Endothelial cell of umbilical vein (primary cell): ENCODE results near the gene SIAH2. TPM values are rescaled to one million over a fixed set of nuclear protein-coding genes. Genes with fewer than 3 reads are reported as not detected.

ENCODE experiments used
- BruUV-seq: library from RNA; stranded (reverse); fragments of 400-500 nt; replicated peaks from 2 replicates; lab custom pipeline; 2021; lab: Mats Ljungman, UMichigan
- CTCF ChIA-PET: fragments of 300-600, 350-600 bp; sonication (Branson Sonifier 250); formaldehyde crosslinking; loops from one replicate; lab custom pipeline; 2021; ENCODE audit warnings: antibody characterized with exemption, inconsistent platforms; lab: Charles Lee
- POLR2A ChIA-PET: fragments of 300-600, 350-600 bp; sonication (Branson Sonifier 250); formaldehyde crosslinking; loops from one replicate; lab custom pipeline; 2021; ENCODE audit warnings: antibody characterized with exemption, inconsistent platforms; lab: Charles Lee
- DNase-seq: peaks from one replicate; pipeline ENCODE4 v3.0.0-alpha.2; 2011; ENCODE audit warnings: low read depth, low spot score
- FAIRE-seq: peaks from 2 replicates; lab custom pipeline; 2011; peaks lifted over from hg19 to GRCh38; lab: Jason Lieb, UNC
- H2AFZ ChIP-seq: 2 replicates; pipeline ENCODE4 v1.6.0; 2012; ENCODE audit warnings: low read depth, low read length, control low read depth, inconsistent platforms
- H3K27ac ChIP-seq: 2 replicates; pipeline ENCODE4 v1.5.1; 2011; ENCODE audit warnings: low read depth, mild to moderate bottlenecking, control low read depth, low read length, moderate library complexity; ENCODE audit not compliant: insufficient read depth
- H3K27me3 ChIP-seq, 2 experiments: 2 replicates each; pipeline versions ENCODE4 v1.6.0 to v1.6.1; 2011; ENCODE audit warnings: low read length in 2 of 2, mixed read lengths in 1 of 2; ENCODE audit not compliant: control insufficient read depth in 2 of 2, insufficient read depth in 2 of 2
- H3K36me3 ChIP-seq, 2 experiments: 2 replicates in 1 of 2; 3 replicates in 1 of 2; pipeline ENCODE4 v1.5.1; 2011; ENCODE audit warnings: low read length in 2 of 2, mild to moderate bottlenecking in 1 of 2, moderate library complexity in 1 of 2; ENCODE audit not compliant: control insufficient read depth in 2 of 2, insufficient read depth in 2 of 2; ENCODE audit errors: extremely low read depth in 1 of 2
- H3K4me1 ChIP-seq: 3 replicates; pipeline ENCODE4 v1.5.1; 2011; ENCODE audit warnings: mild to moderate bottlenecking, low read length; ENCODE audit not compliant: control insufficient read depth, insufficient read depth; ENCODE audit errors: extremely low read depth
- H3K4me2 ChIP-seq: 2 replicates; pipeline ENCODE4 v1.6.1; 2011; ENCODE audit warnings: low read length, control low read depth, mixed read lengths; ENCODE audit not compliant: insufficient read depth
- H3K4me3 ChIP-seq, 3 experiments: fragments of 200-600 bp in 1 of 3; sonication (generic), shearing (Covaris generic) in 1 of 3; replicated peaks in 1 of 3; 2 replicates each; pipeline ENCODE4 v1.5.1; 2011 to 2016; ENCODE audit warnings: control low read depth in 3 of 3, low read length in 3 of 3, mild to moderate bottlenecking in 2 of 3, inconsistent platforms in 1 of 3, low read depth in 1 of 3, moderate library complexity in 1 of 3; ENCODE audit not compliant: insufficient read depth in 1 of 3
- H3K79me2 ChIP-seq: 2 replicates; pipeline ENCODE4 v1.6.0; 2012; ENCODE audit warnings: low read length, inconsistent platforms; ENCODE audit not compliant: control insufficient read depth, insufficient read depth
- H3K9ac ChIP-seq: replicated peaks from 2 replicates; pipeline ENCODE3; 2011; ENCODE audit warnings: low read length, control low read depth; ENCODE audit not compliant: insufficient read depth; ENCODE audit errors: extremely low read depth
- H3K9me1 ChIP-seq: replicated peaks from 3 replicates; pipeline ENCODE4 v1.6.0; 2011; ENCODE audit warnings: mild to moderate bottlenecking, low read length; ENCODE audit not compliant: control insufficient read depth, insufficient read depth; ENCODE audit errors: extremely low read depth
- H3K9me3 ChIP-seq: replicated peaks from 2 replicates; pipeline ENCODE4 v1.5.1; 2012; ENCODE audit warnings: low read length, inconsistent platforms; ENCODE audit not compliant: control insufficient read depth, insufficient read depth
- H4K20me1 ChIP-seq: replicated peaks from 2 replicates; pipeline ENCODE3; 2011; ENCODE audit warnings: mild to moderate bottlenecking, low read length; ENCODE audit not compliant: control insufficient read depth, insufficient read depth; ENCODE audit errors: extremely low read depth
- CTCF ChIP-seq, 2 donors: IDR thresholded peaks; 1 replicate in 1 of 2; 2 replicates in 1 of 2; pipeline ENCODE4 v1.5.1; 2011; ENCODE audit warnings: low read length in 2 of 2, mild to moderate bottlenecking in 2 of 2, moderate library complexity in 2 of 2, control low read depth in 1 of 2, inconsistent platforms in 1 of 2, low read depth in 1 of 2; ENCODE audit not compliant: insufficient read depth in 1 of 2; ENCODE audit errors: extremely low read depth in 1 of 2
- EZH2 ChIP-seq: IDR thresholded peaks from 2 replicates; pipeline ENCODE4 v1.6.1; 2012; ENCODE audit warnings: borderline replicate concordance, low read depth, mild to moderate bottlenecking, moderate library complexity, low read length, inconsistent platforms; ENCODE audit not compliant: severe bottlenecking
- FOS ChIP-seq: IDR thresholded peaks from 2 replicates; pipeline ENCODE4 v1.6.1; 2011; ENCODE audit warnings: mild to moderate bottlenecking, low read length, moderate library complexity, borderline replicate concordance; ENCODE audit not compliant: insufficient read depth
- GATA2 ChIP-seq: IDR thresholded peaks from 2 replicates; pipeline ENCODE4 v1.7.0; 2011; ENCODE audit warnings: low read depth, mild to moderate bottlenecking, moderate library complexity, mixed read lengths, low read length; ENCODE audit not compliant: insufficient read length, insufficient read depth
- JUN ChIP-seq: IDR thresholded peaks from 2 replicates; pipeline ENCODE4 v1.6.1; 2011; ENCODE audit warnings: borderline replicate concordance, low read depth; ENCODE audit not compliant: insufficient read length, insufficient read depth
- MAX ChIP-seq: IDR thresholded peaks from 2 replicates; pipeline ENCODE4 v1.6.1; 2011; ENCODE audit not compliant: insufficient read depth, insufficient read length
- MYC ChIP-seq: IDR thresholded peaks from one replicate; pipeline ENCODE4 v1.6.1; 2011; ENCODE audit warnings: mild to moderate bottlenecking, low read depth, low read length
- POLR2A ChIP-seq: IDR thresholded peaks from 2 replicates; pipeline ENCODE4 v1.6.1; 2012; ENCODE audit warnings: low read depth, mild to moderate bottlenecking, control low read depth, low read length
- POLR2AphosphoS5 ChIP-seq: IDR thresholded peaks from 2 replicates; pipeline ENCODE4 v1.6.1; 2012; ENCODE audit warnings: low read depth, mild to moderate bottlenecking, control low read depth, low read length, moderate library complexity; ENCODE audit not compliant: insufficient read depth
- dilution Hi-C: fragments of 300-500 bp; cut with MboI; formaldehyde crosslinking; loops from one replicate; pipeline ENCODE4 v1.15.0; 2019; ENCODE audit warnings: low sequenced_read_pairs; ENCODE audit not compliant: extremely low pct_ligation_motif_present
- intact Hi-C: fragments of 100-400 bp; cut with micrococcal nuclease; formaldehyde crosslinking; loops from one replicate; pipeline ENCODE4 v1.10.0; 2022
- polyA plus RNA-seq, 4 experiments: library from polyadenylated mRNA; depleted of rRNA in 3 of 4; stranded (reverse) in 3 of 4; unstranded in 1 of 4; fragments of >200 nt; gene quantifications; 2 replicates each; pipeline versions ENCODE4 v1.2.1 to v1.2.3, GENCODE V29; 2011 to 2012; ENCODE audit warnings: missing spikeins in 1 of 4
- total RNA-seq: library from RNA; stranded (reverse); gene quantifications from 2 replicates; pipeline ENCODE4 v1.2.3, GENCODE V29; 2021

Gene SIAH2
- total and polyA plus RNA-seq, 2 donors (not counting 3 experiments of a cell fraction or from before 2014, with no cell fraction given): 16.7 to 25.1 TPM

- TF ChIP-seq MAX: no peak
- no peak for TF ChIP-seq GATA2
- no peak for TF ChIP-seq FOS
- no peak for TF ChIP-seq CTCF (IDR thresholded peaks at IDR 0.05; ENCODE audit: extremely low read depth in 1 of 2, insufficient read depth in 1 of 2, low read depth in 1 of 2, low read length in 2 of 2)
- TF ChIP-seq JUN: no peak
- DNase-seq: no peak
- Histone ChIP-seq H3K4me2 (no peak overlapping the region), H3K4me3 (no peak overlapping the region), H3K9ac (no peak overlapping the region), H3K36me3 (no peaks in the 10 kb centered on the region), H3K9me3 (no peaks in the 10 kb centered on the region), H2AFZ (no peak overlapping the region), H4K20me1 (no peaks in the 10 kb centered on the region), H3K9me1 (no peaks in the 10 kb centered on the region), H3K4me1 (no peaks in the 10 kb centered on the region), H3K79me2 (peaks cover 78% of the 10 kb centered on the region), H3K27me3 (no peaks in the 10 kb centered on the region), H3K27ac (no peak overlapping the region)
- intact Hi-C loops: no loop called here
- ChIA-PET POLR2A (no interaction called here), CTCF (no interaction called here)
- dilution Hi-C loops: no loop called here
- BruUV-seq: no TSS peak
- FAIRE-seq: no peak
Measured at GRCh38 chr3:150754896-150755295, 8.1 kb downstream of the SIAH2 start.

- ChIA-PET CTCF (interaction anchor here (1.9 kb wide), 1 partner anchor 12 kb away, joined by 4 read pairs; no protein-coding TSS in a partner anchor), POLR2A (no interaction called here)
- H3K9me1 ChIP-seq: no peaks in the 10 kb centered on the region
- H2AFZ ChIP-seq: no peak overlapping the region
- no peaks in the 10 kb centered on the region for H3K4me1 ChIP-seq
- H3K4me3 ChIP-seq: no peak overlapping the region
- H3K79me2 ChIP-seq: peaks cover 80% of the 10 kb centered on the region
- FAIRE-seq: no peak
- H3K36me3 ChIP-seq: no peaks in the 10 kb centered on the region
- intact Hi-C loops: no loop called here
- no TSS peak for BruUV-seq
- H4K20me1 ChIP-seq: no peaks in the 10 kb centered on the region
- no peak overlapping the region for H3K9ac ChIP-seq
- dilution Hi-C loops: no loop called here
- TF ChIP-seq POLR2A (no peak), MYC (no peak), CTCF (IDR thresholded peaks at IDR 0.05; ENCODE audit: extremely low read depth in 1 of 2, insufficient read depth in 1 of 2, low read depth in 1 of 2, low read length in 2 of 2) (no peak), POLR2AphosphoS5 (no peak), MAX (no peak), EZH2 (no peak), JUN (no peak), FOS (no peak), GATA2 (no peak)
- H3K4me2 ChIP-seq: no peak overlapping the region
- no peaks in the 10 kb centered on the region for H3K27me3 ChIP-seq
- H3K9me3 ChIP-seq: no peaks in the 10 kb centered on the region
- no peak for DNase-seq
- H3K27ac ChIP-seq: no peak overlapping the region
Measured at GRCh38 chr3:150751781-150752263, 11.1 kb downstream of the SIAH2 start.
